Breast epithelium (tissue), 4 donors: ENCODE measurements around the gene MCM3AP. TPM values are rescaled to one million over a fixed set of nuclear protein-coding genes. Genes with fewer than 3 reads are reported as not detected.
A peak's percentile ranks its signal among the peaks of the same experiment; 100 is the strongest.
"Not testable (repeated sequence)": the region's sequence is repeated elsewhere in the genome, so short reads cannot be mapped to it uniquely, and the experiment has no call there.

Source experiments
- DNase-seq, 2 donors: peaks; one replicate each; pipeline ENCODE4 v3.0.0-alpha.2; 2019; ENCODE audit warnings: low spot score in 2 of 2
- H3K27ac ChIP-seq, 2 donors: fragments of 200-600 bp; sonication (generic) in 1 of 2; one replicate each; pipeline ENCODE4 v1.5.1; 2016 to 2019; ENCODE audit warnings: mild to moderate bottlenecking in 1 of 2
- H3K27me3 ChIP-seq, 2 donors: fragments of 200-600 bp; sonication (generic) in 1 of 2; one replicate each; pipeline versions ENCODE4 v1.5.1 to v1.6.0; 2017 to 2019; ENCODE audit warnings: control low read depth in 1 of 2, mild to moderate bottlenecking in 1 of 2
- H3K36me3 ChIP-seq: fragments of 200-600 bp; one replicate; pipeline ENCODE4 v1.5.1; 2019
- H3K4me1 ChIP-seq, 2 donors: fragments of 200-600 bp; sonication (generic); one replicate each; pipeline ENCODE4 v1.5.1; 2016 to 2019; ENCODE audit warnings: control low read depth in 1 of 2
- H3K4me3 ChIP-seq, 3 donors: fragments of 200-600 bp; sonication (generic); 1 replicate in 2 of 3; 2 replicates in 1 of 3; pipeline ENCODE4 v1.5.1; 2016 to 2019; ENCODE audit warnings: mild to moderate bottlenecking in 3 of 3, moderate library complexity in 2 of 3
- H3K9me3 ChIP-seq, 2 donors: fragments of 200-600 bp; sonication (generic) in 1 of 2; one replicate each; pipeline ENCODE4 v1.5.1; 2016 to 2019; ENCODE audit warnings: control low read depth in 1 of 2
- POLR2A ChIP-seq: fragments of 450-650 bp; IDR thresholded peaks from one replicate; pipeline ENCODE4 v1.6.1; 2016; ENCODE audit warnings: antibody characterized with exemption, mild to moderate bottlenecking, moderate library complexity
- POLR2AphosphoS5 ChIP-seq, 3 donors: sonication (generic); formaldehyde crosslinking; IDR thresholded peaks; one replicate each; pipeline ENCODE4 v1.6.1; 2017; ENCODE audit warnings: antibody characterized with exemption in 3 of 3
- intact Hi-C: fragments of 100-400 bp; cut with DNase I; formaldehyde crosslinking; loops from one replicate; pipeline ENCODE4 v1.15.1; 2023; ENCODE audit warnings: low total_unique reads
- total RNA-seq, 3 donors: library from RNA; depleted of rRNA; stranded (reverse); fragments of >200 nt; gene quantifications; one replicate each; pipeline ENCODE4 v1.1.0, GENCODE V29; 2016
- TF ChIP-seq, protein P1 (sequence below), 3 donors: fragments of 450-650 bp; IDR thresholded peaks; one replicate each; pipeline ENCODE4 v1.5.1; 2016 to 2017; ENCODE audit warnings: antibody characterized with exemption in 3 of 3, mild to moderate bottlenecking in 3 of 3, moderate library complexity in 3 of 3

Gene MCM3AP
- total RNA-seq, 3 donors from 2014 or later = 91.5 to 100.0 (median 99.2) TPM

- H3K9me3 ChIP-seq = no peaks in the 10 kb centered on the region
- peaks cover 9 to 23% of the 10 kb centered on the region in 2 donors for H3K4me1 ChIP-seq
- H3K27me3 ChIP-seq = no peaks in the 10 kb centered on the region
- intact Hi-C loops = no loop called here
- no peak for TF ChIP-seq POLR2A
- peak overlapping the region; percentile 94 to 95 (median 94) for H3K4me3 ChIP-seq
- no peaks in the 10 kb centered on the region for H3K36me3 ChIP-seq
- no peak for DNase-seq
- H3K27ac ChIP-seq = peak overlapping the region; percentile 87 to 91
Measured at GRCh38 chr21:46227811-46228344, 57.5 kb downstream of the MCM3AP start.

- no peak for DNase-seq
- Histone ChIP-seq H3K4me3 (peak overlapping the region; percentile 94 to 95 (median 94)), H3K27me3 (no peaks in the 10 kb centered on the region), H3K36me3 (no peaks in the 10 kb centered on the region), H3K9me3 (no peaks in the 10 kb centered on the region), H3K4me1 (peaks cover 9 to 23% of the 10 kb centered on the region in 2 donors), H3K27ac (peak overlapping the region; percentile 46 to 91)
- TF ChIP-seq POLR2A (no peak), POLR2AphosphoS5 (IDR thresholded peaks at IDR 0.05) (no peak)
- TF ChIP-seq, protein P1, sequence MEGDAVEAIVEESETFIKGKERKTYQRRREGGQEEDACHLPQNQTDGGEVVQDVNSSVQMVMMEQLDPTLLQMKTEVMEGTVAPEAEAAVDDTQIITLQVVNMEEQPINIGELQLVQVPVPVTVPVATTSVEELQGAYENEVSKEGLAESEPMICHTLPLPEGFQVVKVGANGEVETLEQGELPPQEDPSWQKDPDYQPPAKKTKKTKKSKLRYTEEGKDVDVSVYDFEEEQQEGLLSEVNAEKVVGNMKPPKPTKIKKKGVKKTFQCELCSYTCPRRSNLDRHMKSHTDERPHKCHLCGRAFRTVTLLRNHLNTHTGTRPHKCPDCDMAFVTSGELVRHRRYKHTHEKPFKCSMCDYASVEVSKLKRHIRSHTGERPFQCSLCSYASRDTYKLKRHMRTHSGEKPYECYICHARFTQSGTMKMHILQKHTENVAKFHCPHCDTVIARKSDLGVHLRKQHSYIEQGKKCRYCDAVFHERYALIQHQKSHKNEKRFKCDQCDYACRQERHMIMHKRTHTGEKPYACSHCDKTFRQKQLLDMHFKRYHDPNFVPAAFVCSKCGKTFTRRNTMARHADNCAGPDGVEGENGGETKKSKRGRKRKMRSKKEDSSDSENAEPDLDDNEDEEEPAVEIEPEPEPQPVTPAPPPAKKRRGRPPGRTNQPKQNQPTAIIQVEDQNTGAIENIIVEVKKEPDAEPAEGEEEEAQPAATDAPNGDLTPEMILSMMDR (IDR thresholded peaks at IDR 0.05) = no peak
- intact Hi-C loops = no loop called here
Measured at GRCh38 chr21:46226920-46227599, 58.4 kb downstream of the MCM3AP start.

DNA sequence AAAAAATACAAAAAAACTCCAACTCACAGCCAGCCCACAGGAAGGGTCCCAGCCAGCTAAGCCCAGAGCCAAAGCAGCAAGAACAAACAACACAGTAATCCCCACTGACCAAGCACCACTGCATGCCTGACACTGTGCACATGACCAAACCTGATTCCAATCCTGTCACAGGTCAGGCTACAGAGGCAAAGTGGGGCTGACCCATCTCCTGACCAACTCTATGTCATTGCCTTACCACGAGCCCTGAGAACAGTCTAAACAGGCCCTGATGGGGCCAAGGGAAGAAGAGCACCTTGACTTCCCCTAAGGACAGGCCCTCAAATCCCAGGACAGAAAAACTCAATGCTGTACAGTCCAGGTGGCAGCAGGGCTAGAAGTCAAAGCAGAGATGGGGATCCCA is 59.3 kb downstream of the MCM3AP start:
- peak overlapping the region; percentile 46 to 70 for H3K27ac ChIP-seq
- no peaks in the 10 kb centered on the region for H3K36me3 ChIP-seq
- H3K9me3 ChIP-seq = no peaks in the 10 kb centered on the region
- H3K4me1 ChIP-seq = peaks cover 9 to 23% of the 10 kb centered on the region in 2 donors
- no peaks in the 10 kb centered on the region for H3K27me3 ChIP-seq
- DNase-seq = no peak
- intact Hi-C loops = no loop called here
- TF ChIP-seq, protein P1 (IDR thresholded peaks at IDR 0.05) = no peak
- TF ChIP-seq POLR2A = no peak
- peak in 1 of 3 donors; percentile 19 for TF ChIP-seq POLR2AphosphoS5 (IDR thresholded peaks at IDR 0.05)
- H3K4me3 ChIP-seq = no peak overlapping the region

- intact Hi-C loops, DNase-seq, H3K9me3 ChIP-seq, H3K27ac ChIP-seq, H3K27me3 ChIP-seq, H3K36me3 ChIP-seq, H3K4me3 ChIP-seq: not testable (repeated sequence)
- peaks cover 9 to 19% of the 10 kb centered on the region in 2 donors for H3K4me1 ChIP-seq
Measured at GRCh38 chr21:46223661-46224060, 61.8 kb downstream of the MCM3AP start.

- intact Hi-C loops = no loop called here
- H3K27me3 ChIP-seq = no peaks in the 10 kb centered on the region
- no peak for DNase-seq
- H3K4me3 ChIP-seq = no peak overlapping the region
- H3K27ac ChIP-seq = no peak overlapping the region
- peaks cover 9 to 19% of the 10 kb centered on the region in 2 donors for H3K4me1 ChIP-seq
- no peaks in the 10 kb centered on the region for H3K9me3 ChIP-seq
- H3K36me3 ChIP-seq = no peaks in the 10 kb centered on the region
- no peak for TF ChIP-seq POLR2A
- TF ChIP-seq, protein P1 (IDR thresholded peaks at IDR 0.05) = no peak
Measured at GRCh38 chr21:46223217-46223616, 62.2 kb downstream of the MCM3AP start.

DNA sequence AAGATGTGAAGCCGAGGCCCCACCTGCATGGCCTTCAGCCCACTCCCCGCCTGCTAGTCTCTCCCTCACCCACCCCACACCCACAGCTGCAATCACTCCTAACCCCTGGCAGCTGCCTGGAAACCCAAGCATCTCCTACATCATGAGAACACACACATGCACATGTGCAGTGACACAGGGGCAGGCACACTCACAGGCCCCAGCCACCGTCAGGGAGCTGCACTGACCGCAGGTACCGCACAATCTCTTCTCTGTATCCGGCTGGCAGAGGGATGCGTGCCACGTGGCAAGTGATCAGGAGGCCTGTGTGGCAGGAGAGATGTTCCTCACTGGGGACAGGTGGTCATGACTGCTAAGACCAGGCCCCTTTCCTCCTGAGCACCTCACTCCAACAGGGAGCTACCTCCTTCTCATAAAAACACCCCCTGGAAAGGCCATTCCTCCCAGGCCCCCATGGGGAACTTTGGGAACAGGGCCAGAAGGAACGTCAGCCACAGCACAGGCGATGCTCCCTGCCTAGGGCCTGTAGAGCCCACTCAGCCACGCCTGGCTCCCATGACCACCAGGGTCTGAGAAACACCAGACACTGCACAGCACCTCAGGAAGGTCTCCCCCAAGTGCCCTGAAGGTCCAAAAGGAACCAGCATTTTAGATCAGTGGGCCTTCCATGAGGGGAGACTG is 62.8 kb downstream of the MCM3AP start:
- no peaks in the 10 kb centered on the region for H3K9me3 ChIP-seq
- TF ChIP-seq POLR2A (no peak), POLR2AphosphoS5 (IDR thresholded peaks at IDR 0.05) (no peak)
- TF ChIP-seq, protein P1 (IDR thresholded peaks at IDR 0.05) = no peak
- H3K27ac ChIP-seq = no peak overlapping the region
- no peaks in the 10 kb centered on the region for H3K36me3 ChIP-seq
- H3K4me3 ChIP-seq = no peak overlapping the region
- intact Hi-C loops = no loop called here
- H3K4me1 ChIP-seq = peaks cover 9 to 14% of the 10 kb centered on the region in 2 donors
- DNase-seq = peak in 1 of 2 donors; percentile 17
- H3K27me3 ChIP-seq = no peaks in the 10 kb centered on the region
